ENCODE results near the gene TMEM53. TPM values are rescaled to one million over a fixed set of nuclear protein-coding genes. Genes with fewer than 3 reads are reported as not detected.

TMEM53 gene
- total RNA-seq, result 10 to 100 TPM in 7 of 9 donors, 1 to 10 TPM in 2; 7.2 to 47.4 (median 13.0) TPM
- 10 to 100 TPM; 10.5 to 13.5 (median 12.1) TPM for polyA plus RNA-seq
- long read RNA-seq, donor 1, transcript TMEM53-202 (3 exons, 2,310 nt), result major isoform, 7 of 4,238 reads
- long read RNA-seq, donor 1, partial matches to known transcripts, result 3,048 of 4,238 reads
- long read RNA-seq, donor 1, other reads (novel, unspliced or antisense), result 1,177 of 4,238 reads
- long read RNA-seq, donor 2, transcript TMEM53-202 (3 exons, 2,310 nt), result major isoform, 6 of 6 reads
- long read RNA-seq, donor 2, partial matches to known transcripts, result 0 of 6 reads
- long read RNA-seq, donor 2, other reads (novel, unspliced or antisense), result 0 of 6 reads
- long read RNA-seq, donor 3, transcript TMEM53-202 (3 exons, 2,310 nt), result major isoform, 7 of 12 reads
- long read RNA-seq, donor 3, partial matches to known transcripts, result 0 of 12 reads
- long read RNA-seq, donor 3, other reads (novel, unspliced or antisense), result 0 of 12 reads
- long read RNA-seq, donor 4, transcript TMEM53-201 (3 exons, 890 nt), result minor isoform, 5 of 27 reads
- long read RNA-seq, donor 4, transcript TMEM53-202 (3 exons, 2,310 nt), result major isoform, 12 of 27 reads
- long read RNA-seq, donor 4, partial matches to known transcripts, result 0 of 27 reads
- long read RNA-seq, donor 4, other reads (novel, unspliced or antisense), result 6 of 27 reads
- long read RNA-seq, donor 5, transcript TMEM53-202 (3 exons, 2,310 nt), result major isoform, 30 of 59 reads
- long read RNA-seq, donor 5, transcript TMEM53-201 (3 exons, 890 nt), result minor isoform, 6 of 59 reads
- long read RNA-seq, donor 5, transcript TMEM53-208 (2 exons, 2,075 nt), result minor isoform, 9 of 59 reads
- long read RNA-seq, donor 5, partial matches to known transcripts, result 1 of 59 reads
- long read RNA-seq, donor 5, other reads (novel, unspliced or antisense), result 8 of 59 reads
- long read RNA-seq, donor 6, partial matches to known transcripts, result 13 of 23 reads
- long read RNA-seq, donor 6, other reads (novel, unspliced or antisense), result 2 of 23 reads
- long read RNA-seq, donor 7, partial matches to known transcripts, result 0 of 7 reads
- long read RNA-seq, donor 7, other reads (novel, unspliced or antisense), result 0 of 7 reads
- long read RNA-seq, donor 8, partial matches to known transcripts, result 63 of 76 reads
- long read RNA-seq, donor 8, other reads (novel, unspliced or antisense), result 7 of 76 reads
- long read RNA-seq, donor 9, transcript TMEM53-202 (3 exons, 2,310 nt), result major isoform, 7 of 56 reads
- long read RNA-seq, donor 9, partial matches to known transcripts, result 43 of 56 reads
- long read RNA-seq, donor 9, other reads (novel, unspliced or antisense), result 0 of 56 reads
- long read RNA-seq, donor 10, partial matches to known transcripts, result 48 of 62 reads
- long read RNA-seq, donor 10, other reads (novel, unspliced or antisense), result 6 of 62 reads

- H3K4me1 ChIP-seq (replicated peaks in 1 of 2), result peaks cover 31 to 70% of the 10 kb centered on the region in 2 donors
- 1 to 5% (median 2%) methylated on average over 14 to 56 of the region's 56 CpGs for WGBS, 4 donors
- H3K9me3 ChIP-seq (replicated peaks in 1 of 3), result no peaks in the 10 kb centered on the region
- H3K27me3 ChIP-seq, result no peaks in the 10 kb centered on the region
- no peaks in the 10 kb centered on the region for H3K36me3 ChIP-seq (replicated peaks in 1 of 2)
- H3K27ac ChIP-seq, result peak within 1 kb of the TSS; percentile 75 to 99 (median 87)
- DNase-seq, result peak; percentile 99 to 100 (median 100)
- intact Hi-C loops (cut with DNase I), result no loop called here
- TF ChIP-seq POLR2A (IDR thresholded peaks at IDR 0.05) (peak in 1 of 2 donors; percentile 64), CTCF (IDR thresholded peaks at IDR 0.05) (no peak)
- H3K4me3 ChIP-seq, result peak within 1 kb of the TSS in 3 of 4 donors; percentile 44 to 86 (median 62)
These were observed at the start of gene TMEM53, which contains the start of gene ARMH1 for GRCh38 chr1:44674113-44675000. Gene TMEM53, minus strand, starts transcription at chr1:44674481. Its CDS starts 90 bp downstream, at chr1:44674391. Gene ARMH1, plus strand, starts transcription at chr1:44674714. Its CDS starts 14,984 bp downstream, at chr1:44689698.

DNA sequence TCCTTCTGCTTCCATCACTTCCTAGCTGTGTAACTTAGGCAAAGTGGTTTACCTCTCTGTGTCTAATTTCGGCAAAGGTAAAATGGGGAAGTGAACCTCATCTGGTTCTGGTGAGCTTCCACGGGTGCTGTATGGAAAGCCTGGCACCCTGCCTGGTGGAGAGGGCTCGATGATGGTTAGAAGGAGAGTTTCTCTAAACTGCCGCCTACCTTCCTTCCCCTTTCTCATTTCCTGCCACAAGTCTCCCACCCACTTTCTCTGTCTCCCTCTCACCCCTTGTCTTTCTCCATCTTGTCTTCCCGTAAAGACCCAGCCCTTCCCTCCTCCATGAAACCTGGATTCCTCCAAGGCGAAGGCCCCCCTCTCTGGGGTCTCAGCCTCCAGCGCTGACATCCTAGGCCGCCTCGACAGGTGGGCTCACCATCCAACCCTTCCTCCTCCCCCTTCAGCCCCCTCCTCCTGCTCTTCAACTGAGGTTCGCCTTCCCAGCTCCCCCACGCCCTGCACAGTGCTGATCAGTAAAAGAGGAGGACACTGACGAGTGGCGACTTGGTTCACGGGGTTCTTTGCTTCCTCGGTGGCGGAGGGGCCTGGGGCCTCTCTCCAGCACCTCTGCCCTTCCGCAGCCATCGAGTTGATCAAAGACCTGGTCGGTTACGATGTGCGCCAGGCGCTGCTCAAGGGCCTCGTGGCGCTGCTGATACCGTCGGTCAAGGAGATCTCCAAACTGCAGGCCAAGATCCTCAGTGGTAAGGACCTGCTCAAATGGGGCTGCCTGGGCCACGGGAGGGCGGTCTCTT is 49.4 kb upstream of the TMEM53 start:
- intact Hi-C loops (cut with DNase I), result no loop called here
- Histone ChIP-seq H3K27ac (no peak overlapping the region), H3K27me3 (no peaks in the 10 kb centered on the region), H3K9me3 (replicated peaks in 1 of 3) (no peaks in the 10 kb centered on the region), H3K36me3 (replicated peaks in 1 of 2) (no peaks in the 10 kb centered on the region), H3K4me1 (replicated peaks in 1 of 2) (peaks cover 0 to 3% of the 10 kb centered on the region in 2 donors), H3K4me3 (no peak overlapping the region)
- 80 to 86% (median 85%) methylated on average over 21 to 28 of the region's 28 CpGs for WGBS, 4 donors
- no peak for TF ChIP-seq POLR2A (IDR thresholded peaks at IDR 0.05)
- no peak for TF ChIP-seq CTCF (IDR thresholded peaks at IDR 0.05)
- peak in 5 of 7 donors; percentile 44 to 73 (median 49) for DNase-seq

GRCh38 chr1:44723064-44723463 is 48.8 kb upstream of the TMEM53 start:
- Histone ChIP-seq H3K4me3 (no peak overlapping the region), H3K27ac (no peak overlapping the region), H3K36me3 (replicated peaks in 1 of 2) (no peaks in the 10 kb centered on the region), H3K4me1 (replicated peaks in 1 of 2) (peaks cover 0 to 3% of the 10 kb centered on the region in 2 donors), H3K27me3 (no peaks in the 10 kb centered on the region), H3K9me3 (replicated peaks in 1 of 3) (no peaks in the 10 kb centered on the region)
- DNase-seq, result no peak
- intact Hi-C loops (cut with DNase I), result no loop called here
- WGBS, 4 donors, result 71 to 79% (median 76%) methylated on average over 9 of the region's 9 CpGs
- TF ChIP-seq CTCF (IDR thresholded peaks at IDR 0.05) (no peak), POLR2A (IDR thresholded peaks at IDR 0.05) (no peak)
